Endothelial cell of umbilical vein (primary cell): ENCODE results near the gene CARD11.

Experiments
- CTCF ChIP-seq, 2 donors: IDR thresholded peaks; 1 replicate in 1 of 2; 2 replicates in 1 of 2; pipeline ENCODE4 v1.5.1; 2011; ENCODE audit warnings: low read length in 2 of 2, mild to moderate bottlenecking in 2 of 2, moderate library complexity in 2 of 2, control low read depth in 1 of 2, inconsistent platforms in 1 of 2, low read depth in 1 of 2; ENCODE audit not compliant: insufficient read depth in 1 of 2; ENCODE audit errors: extremely low read depth in 1 of 2
- MYC ChIP-seq: IDR thresholded peaks from one replicate; pipeline ENCODE4 v1.6.1; 2011; ENCODE audit warnings: mild to moderate bottlenecking, low read depth, low read length

GRCh38 chr7:2962865-2963264 lies 80.8 kb downstream of the CARD11 start:
- TF ChIP-seq MYC = no peak
- TF ChIP-seq CTCF (IDR thresholded peaks at IDR 0.05; ENCODE audit: extremely low read depth in 1 of 2, insufficient read depth in 1 of 2, low read depth in 1 of 2, low read length in 2 of 2) = no peak
